BLaER1 (cell line): ENCODE measurements around the gene CHCHD1.
"Not testable (repeated sequence)": the region's sequence is repeated elsewhere in the genome, so short reads cannot be mapped to it uniquely, and the experiment has no call there.

Source experiments
- H3K27ac ChIP-seq: shearing (Covaris generic); formaldehyde crosslinking; 2 replicates; pipeline ENCODE4 v1.8.1; 2022
- H3K27me3 ChIP-seq: shearing (Covaris generic); formaldehyde crosslinking; 2 replicates; pipeline ENCODE4 v1.8.1; 2022
- H3K36me3 ChIP-seq: shearing (Covaris generic); formaldehyde crosslinking; 2 replicates; pipeline ENCODE4 v1.8.1; 2022
- H3K4me1 ChIP-seq: shearing (Covaris generic); formaldehyde crosslinking; 2 replicates; pipeline ENCODE4 v1.8.1; 2022
- H3K4me2 ChIP-seq: shearing (Covaris generic); formaldehyde crosslinking; 2 replicates; pipeline ENCODE4 v1.8.1; 2022
- H3K4me3 ChIP-seq: shearing (Covaris generic); formaldehyde crosslinking; 2 replicates; pipeline ENCODE4 v1.8.1; 2022
- H3K9ac ChIP-seq: shearing (Covaris generic); formaldehyde crosslinking; 2 replicates; pipeline ENCODE4 v1.8.1; 2022
- H3K9me3 ChIP-seq: shearing (Covaris generic); formaldehyde crosslinking; 2 replicates; pipeline ENCODE4 v1.8.1; 2022
- H4K20me1 ChIP-seq: shearing (Covaris generic); formaldehyde crosslinking; 2 replicates; pipeline ENCODE4 v1.8.1; 2022
- Cebpa-rat ChIP-seq: shearing (Covaris generic); IDR thresholded peaks from 2 replicates; pipeline ENCODE4 v1.8.1; 2022

Gene CHCHD1

GRCh38 chr10:73817826-73818225, 36.0 kb downstream of the CHCHD1 start:
- Histone ChIP-seq H3K27ac (no peak overlapping the region), H3K9ac (no peak overlapping the region), H3K4me1 (no peaks in the 10 kb centered on the region), H3K9me3 (no peaks in the 10 kb centered on the region), H3K4me2 (no peak overlapping the region), H3K36me3 (peaks cover 85% of the 10 kb centered on the region), H3K27me3 (no peaks in the 10 kb centered on the region), H4K20me1 (0 out of 2 replicates have a peak, but pooled peaks cover 7% of the 10 kb centered on the region), H3K4me3 (no peak overlapping the region)
- no peak for TF ChIP-seq Cebpa-rat

- Histone ChIP-seq H3K9ac (no peak overlapping the region), H4K20me1 (0 out of 2 replicates have a peak, but pooled peaks cover 3% of the 10 kb centered on the region), H3K4me1 (no peaks in the 10 kb centered on the region), H3K9me3 (no peaks in the 10 kb centered on the region), H3K4me2 (no peak overlapping the region), H3K36me3 (peaks cover 86% of the 10 kb centered on the region), H3K4me3 (no peak overlapping the region), H3K27ac (no peak overlapping the region), H3K27me3 (no peaks in the 10 kb centered on the region)
- TF ChIP-seq Cebpa-rat: no peak
These were observed 36.6 kb downstream of the CHCHD1 start for GRCh38 chr10:73818402-73818801.

GRCh38 chr10:73819081-73819480, 37.2 kb downstream of the CHCHD1 start:
- H3K36me3 ChIP-seq: peaks cover 87% of the 10 kb centered on the region
- H3K27ac ChIP-seq: no peak overlapping the region
- no peak for TF ChIP-seq Cebpa-rat
- no peak overlapping the region for H3K4me3 ChIP-seq
- H3K4me2 ChIP-seq: no peak overlapping the region
- no peaks in the 10 kb centered on the region for H3K27me3 ChIP-seq
- no peaks in the 10 kb centered on the region for H4K20me1 ChIP-seq
- no peak overlapping the region for H3K9ac ChIP-seq
- H3K9me3 ChIP-seq: no peaks in the 10 kb centered on the region
- no peaks in the 10 kb centered on the region for H3K4me1 ChIP-seq

GRCh38 chr10:73819513-73820093, 37.8 kb downstream of the CHCHD1 start:
- Histone ChIP-seq H3K36me3 (peaks cover 88% of the 10 kb centered on the region), H3K4me2 (no peak overlapping the region), H3K4me3 (no peak overlapping the region), H3K9ac (no peak overlapping the region), H3K27ac (no peak overlapping the region), H4K20me1 (no peaks in the 10 kb centered on the region), H3K4me1 (no peaks in the 10 kb centered on the region), H3K27me3 (no peaks in the 10 kb centered on the region), H3K9me3 (no peaks in the 10 kb centered on the region)
- TF ChIP-seq Cebpa-rat: no peak

- no peak overlapping the region for H3K4me3 ChIP-seq
- H3K27me3 ChIP-seq: no peaks in the 10 kb centered on the region
- no peaks in the 10 kb centered on the region for H4K20me1 ChIP-seq
- TF ChIP-seq Cebpa-rat: no peak
- H3K9me3 ChIP-seq: no peaks in the 10 kb centered on the region
- H3K9ac ChIP-seq: no peak overlapping the region
- no peak overlapping the region for H3K4me2 ChIP-seq
- H3K27ac ChIP-seq: no peak overlapping the region
- peaks cover 84% of the 10 kb centered on the region for H3K36me3 ChIP-seq
- H3K4me1 ChIP-seq: peaks cover 7% of the 10 kb centered on the region
These were observed 41.5 kb downstream of the CHCHD1 start for GRCh38 chr10:73823391-73823790.

- no peak overlapping the region for H3K4me3 ChIP-seq
- TF ChIP-seq Cebpa-rat: no peak
- no peaks in the 10 kb centered on the region for H3K9me3 ChIP-seq
- H3K27ac ChIP-seq: no peak overlapping the region
- peaks cover 7% of the 10 kb centered on the region for H3K4me1 ChIP-seq
- peaks cover 83% of the 10 kb centered on the region for H3K36me3 ChIP-seq
- H3K27me3 ChIP-seq: no peaks in the 10 kb centered on the region
- no peak overlapping the region for H3K4me2 ChIP-seq
- H3K9ac ChIP-seq: no peak overlapping the region
- no peaks in the 10 kb centered on the region for H4K20me1 ChIP-seq
These were observed 42.4 kb downstream of the CHCHD1 start for GRCh38 chr10:73824146-73824725.

GRCh38 chr10:73827346-73828089, 45.7 kb downstream of the CHCHD1 start:
- Histone ChIP-seq H3K36me3 (peaks cover 69% of the 10 kb centered on the region), H3K9me3 (no peaks in the 10 kb centered on the region), H3K27ac (no peak overlapping the region), H3K27me3 (no peaks in the 10 kb centered on the region), H3K9ac (no peak overlapping the region), H4K20me1 (no peaks in the 10 kb centered on the region), H3K4me3 (no peak overlapping the region), H3K4me2 (peak overlapping the region; percentile 14; the same call in 1 of the 2 replicates), H3K4me1 (peaks cover 7% of the 10 kb centered on the region)
- TF ChIP-seq Cebpa-rat: no peak

GRCh38 chr10:73828161-73828560, 46.3 kb downstream of the CHCHD1 start:
- peaks cover 63% of the 10 kb centered on the region for H3K36me3 ChIP-seq
- no peaks in the 10 kb centered on the region for H4K20me1 ChIP-seq
- H3K9me3 ChIP-seq: no peaks in the 10 kb centered on the region
- TF ChIP-seq Cebpa-rat: no peak
- no peak overlapping the region for H3K4me3 ChIP-seq
- H3K27ac ChIP-seq: no peak overlapping the region
- no peaks in the 10 kb centered on the region for H3K27me3 ChIP-seq
- no peak overlapping the region for H3K9ac ChIP-seq
- H3K4me2 ChIP-seq: no peak overlapping the region
- H3K4me1 ChIP-seq: peaks cover 7% of the 10 kb centered on the region

GRCh38 chr10:73829090-73829489, 47.2 kb downstream of the CHCHD1 start:
- H4K20me1 ChIP-seq, H3K9ac ChIP-seq, H3K4me3 ChIP-seq, H3K4me2 ChIP-seq, H3K27ac ChIP-seq, H3K27me3 ChIP-seq, H3K4me1 ChIP-seq, H3K9me3 ChIP-seq: not testable (repeated sequence)
- peaks cover 54% of the 10 kb centered on the region for H3K36me3 ChIP-seq
